GOT3 (cell line): ENCODE results near the gene CD22.

Experiments
- DNase-seq: peaks from one replicate; lab custom pipeline; 2025; ENCODE audit warnings: mixed read lengths; lab: John Stamatoyannopoulos, UW

Gene CD22

GRCh38 chr19:35388277-35389054, 59.5 kb downstream of the CD22 start:
- no peak for DNase-seq

- DNase-seq, result no peak
Measured at GRCh38 chr19:35389192-35389861, 60.3 kb downstream of the CD22 start.

- no peak for DNase-seq
Measured at GRCh38 chr19:35392742-35393715, 64.0 kb downstream of the CD22 start.

- DNase-seq, result no peak
Measured at GRCh38 chr19:35395382-35396199, 66.6 kb downstream of the CD22 start.

GRCh38 chr19:35396240-35396885, 67.4 kb downstream of the CD22 start:
- DNase-seq, result no peak
